RWPE1 (cell line): ENCODE results near the gene ZIC1.

ENCODE experiments used
- CTCF ChIA-PET: fragments of 350-600 bp; sonication (Branson Sonifier 250); formaldehyde crosslinking; extraction: SDS; loops from one replicate; lab custom pipeline; 2021; lab: Yijun Ruan, JAX
- POLR2A ChIA-PET: fragments of 400-600 bp; formaldehyde crosslinking; extraction: SDS; loops from one replicate; lab custom pipeline; 2020; ENCODE audit warnings: antibody characterized with exemption; ENCODE audit not compliant: low non-redundant PET; lab: Yijun Ruan, JAX
- DNase-seq: peaks from one replicate; pipeline ENCODE4 v3.0.0; 2012; ENCODE audit warnings: low spot score
- H3K27ac ChIP-seq: fragments of 450-650 bp; 2 replicates; pipeline ENCODE4 v1.5.1; 2017
- CTCF ChIP-seq: fragments of 450-650 bp; conservative IDR thresholded peaks from 2 replicates; pipeline ENCODE4 v1.5.1; 2017; ENCODE audit warnings: low read depth, mild to moderate bottlenecking

Gene ZIC1

GRCh38 chr3:147409143-147410115, at the start of gene ZIC1:
Gene ZIC1 (plus strand): TSS chr3:147409365. CDS start chr3:147410113, 748 bp downstream.
- no peak within 1 kb of the TSS for H3K27ac ChIP-seq
- ChIA-PET POLR2A (no interaction called here), CTCF (no interaction called here)
- DNase-seq: no peak
- no peak for TF ChIP-seq CTCF

- CTCF ChIA-PET: no interaction called here
- no peak for DNase-seq
- H3K27ac ChIP-seq: no peak overlapping the region
- no peak for TF ChIP-seq CTCF
- POLR2A ChIA-PET: no interaction called here
These were observed 49.1 kb upstream of the ZIC1 start for GRCh38 chr3:147360051-147360439.

- TF ChIP-seq CTCF: no peak
- ChIA-PET POLR2A (no interaction called here), CTCF (interaction anchor here (0.7 kb wide), 1 partner anchor 395 kb away, joined by 3 read pairs; no protein-coding TSS in a partner anchor)
- DNase-seq: no peak
- no peak overlapping the region for H3K27ac ChIP-seq
These were observed 48.3 kb upstream of the ZIC1 start for GRCh38 chr3:147360646-147361453.

GRCh38 chr3:147361454-147362420, 47.4 kb upstream of the ZIC1 start:
- no peak for DNase-seq
- ChIA-PET CTCF (interaction anchor here (0.7 kb wide), 2 partner anchors 395 to 1249 kb away, joined by 3 read pairs; no protein-coding TSS in a partner anchor), POLR2A (no interaction called here)
- H3K27ac ChIP-seq: no peak overlapping the region
- TF ChIP-seq CTCF: peak; percentile 20

GRCh38 chr3:147364771-147365170, 44.4 kb upstream of the ZIC1 start:
- POLR2A ChIA-PET: no interaction called here
- CTCF ChIA-PET: no interaction called here
- TF ChIP-seq CTCF: no peak
- H3K27ac ChIP-seq: no peak overlapping the region
- no peak for DNase-seq
